Endothelial cell of umbilical vein (primary cell): ENCODE measurements around the gene ADGRB2.
A peak's percentile ranks its signal among the peaks of the same experiment; 100 is the strongest.

ENCODE experiments used
- CTCF ChIP-seq, 2 donors: IDR thresholded peaks; 1 replicate in 1 of 2; 2 replicates in 1 of 2; pipeline ENCODE4 v1.5.1; 2011; ENCODE audit warnings: low read length in 2 of 2, mild to moderate bottlenecking in 2 of 2, moderate library complexity in 2 of 2, control low read depth in 1 of 2, inconsistent platforms in 1 of 2, low read depth in 1 of 2; ENCODE audit not compliant: insufficient read depth in 1 of 2; ENCODE audit errors: extremely low read depth in 1 of 2
- POLR2A ChIP-seq: IDR thresholded peaks from 2 replicates; pipeline ENCODE4 v1.6.1; 2012; ENCODE audit warnings: low read depth, mild to moderate bottlenecking, control low read depth, low read length

- TF ChIP-seq CTCF (IDR thresholded peaks at IDR 0.05; ENCODE audit: extremely low read depth in 1 of 2, insufficient read depth in 1 of 2, low read depth in 1 of 2, low read length in 2 of 2) (peak; percentile 55 to 78), POLR2A (no peak)
Observed at GRCh38 chr1:31762726-31763670, 1.1 kb downstream of the ADGRB2 start.
